Fibroblast of mammary gland (primary cell): ENCODE measurements around the gene PHF21A.
A peak's percentile ranks its signal among the peaks of the same experiment; 100 is the strongest.

ENCODE experiments used
- DNase-seq: peaks from one replicate; pipeline ENCODE4 v3.0.0-alpha.2; 2010; ENCODE audit warnings: low read depth
- H3K4me3 ChIP-seq: 2 replicates; pipeline ENCODE4 v1.5.1; 2011; ENCODE audit warnings: low read depth, mild to moderate bottlenecking, low read length, moderate library complexity; ENCODE audit not compliant: control insufficient read depth
- TF ChIP-seq, protein P1 (sequence below): conservative IDR thresholded peaks from 2 replicates; pipeline ENCODE4 v1.5.1; 2011; ENCODE audit warnings: low read depth, low read length, inconsistent platforms; ENCODE audit not compliant: control insufficient read depth, insufficient read depth

Gene PHF21A

DNA sequence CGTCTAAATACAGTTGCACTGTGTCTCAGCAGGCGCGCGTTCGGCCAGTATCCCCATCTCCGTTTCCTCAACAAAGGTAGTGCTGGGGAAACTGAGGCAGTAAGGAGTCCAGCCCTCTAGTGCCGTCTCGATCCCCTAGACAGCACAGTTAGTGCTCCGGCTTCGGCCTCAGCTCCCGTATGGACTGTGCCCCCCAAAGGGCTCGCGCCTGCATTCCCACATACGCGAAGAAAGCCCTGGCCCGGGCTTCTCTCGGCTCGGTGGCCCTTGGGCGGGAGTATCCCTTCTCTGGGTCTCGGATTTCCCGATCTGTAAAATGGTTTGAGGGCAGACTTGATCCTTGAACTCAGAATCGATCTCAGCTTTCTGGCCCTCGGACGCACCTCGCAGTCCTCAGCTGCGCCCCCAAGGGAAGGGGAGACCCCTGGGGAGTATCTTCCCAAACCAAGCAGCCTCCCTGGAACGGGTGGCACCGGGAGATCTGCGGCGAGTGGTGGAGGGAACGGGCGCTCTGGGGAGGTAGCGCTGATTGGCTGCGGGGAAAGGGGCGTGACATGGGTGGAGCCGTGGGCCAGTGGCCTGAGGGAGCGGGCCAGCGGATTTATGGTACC lies 202.8 kb downstream of the PHF21A start:
- H3K4me3 ChIP-seq = peak overlapping the region; percentile 65
- TF ChIP-seq, protein P1, sequence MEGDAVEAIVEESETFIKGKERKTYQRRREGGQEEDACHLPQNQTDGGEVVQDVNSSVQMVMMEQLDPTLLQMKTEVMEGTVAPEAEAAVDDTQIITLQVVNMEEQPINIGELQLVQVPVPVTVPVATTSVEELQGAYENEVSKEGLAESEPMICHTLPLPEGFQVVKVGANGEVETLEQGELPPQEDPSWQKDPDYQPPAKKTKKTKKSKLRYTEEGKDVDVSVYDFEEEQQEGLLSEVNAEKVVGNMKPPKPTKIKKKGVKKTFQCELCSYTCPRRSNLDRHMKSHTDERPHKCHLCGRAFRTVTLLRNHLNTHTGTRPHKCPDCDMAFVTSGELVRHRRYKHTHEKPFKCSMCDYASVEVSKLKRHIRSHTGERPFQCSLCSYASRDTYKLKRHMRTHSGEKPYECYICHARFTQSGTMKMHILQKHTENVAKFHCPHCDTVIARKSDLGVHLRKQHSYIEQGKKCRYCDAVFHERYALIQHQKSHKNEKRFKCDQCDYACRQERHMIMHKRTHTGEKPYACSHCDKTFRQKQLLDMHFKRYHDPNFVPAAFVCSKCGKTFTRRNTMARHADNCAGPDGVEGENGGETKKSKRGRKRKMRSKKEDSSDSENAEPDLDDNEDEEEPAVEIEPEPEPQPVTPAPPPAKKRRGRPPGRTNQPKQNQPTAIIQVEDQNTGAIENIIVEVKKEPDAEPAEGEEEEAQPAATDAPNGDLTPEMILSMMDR = no peak
- DNase-seq = peak; percentile 57

DNA sequence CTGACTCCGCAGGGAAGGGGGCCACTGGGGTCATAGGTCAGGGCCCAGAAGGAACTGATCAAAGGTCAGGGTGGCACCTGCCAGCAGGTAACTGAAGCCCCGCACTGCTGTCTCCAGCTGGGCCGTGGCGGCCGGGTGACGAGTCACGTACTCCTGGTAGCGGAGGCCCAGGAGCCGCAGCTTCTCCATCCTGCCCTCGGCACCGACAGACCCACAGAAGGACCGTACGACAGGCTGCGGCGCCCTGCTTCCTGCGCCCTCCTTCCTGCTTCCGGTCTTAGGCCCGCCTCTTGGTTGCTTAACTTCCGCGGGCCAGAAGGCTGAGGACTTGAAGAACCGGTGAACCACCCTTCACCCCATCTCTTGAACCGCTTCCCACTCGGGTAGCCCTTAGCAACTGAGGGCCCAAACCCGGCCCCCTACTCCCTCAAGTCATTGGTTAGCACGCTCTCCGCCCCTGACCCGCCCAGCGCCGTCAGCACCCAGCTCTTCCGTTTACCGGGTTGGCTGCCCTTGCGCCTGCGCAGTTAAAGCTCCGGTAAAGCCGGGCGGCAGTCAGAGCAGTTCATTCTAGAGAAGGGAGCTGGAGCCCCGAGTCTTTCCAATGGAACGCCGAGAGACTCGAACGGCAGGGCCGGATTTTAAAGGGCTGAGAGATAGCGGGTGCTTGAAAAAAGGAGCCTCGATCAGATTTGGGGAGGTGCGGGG lies 203.5 kb downstream of the PHF21A start, which contains the start of gene PEX16:
PEX16 (minus strand) TSS at position 255 of the 708 bp plus-strand sequence; CDS start at position 189, 66 bp downstream.
- peak within 1 kb of the TSS; percentile 65 for H3K4me3 ChIP-seq
- TF ChIP-seq, protein P1 = no peak
- peak; percentile 100 for DNase-seq

DNA sequence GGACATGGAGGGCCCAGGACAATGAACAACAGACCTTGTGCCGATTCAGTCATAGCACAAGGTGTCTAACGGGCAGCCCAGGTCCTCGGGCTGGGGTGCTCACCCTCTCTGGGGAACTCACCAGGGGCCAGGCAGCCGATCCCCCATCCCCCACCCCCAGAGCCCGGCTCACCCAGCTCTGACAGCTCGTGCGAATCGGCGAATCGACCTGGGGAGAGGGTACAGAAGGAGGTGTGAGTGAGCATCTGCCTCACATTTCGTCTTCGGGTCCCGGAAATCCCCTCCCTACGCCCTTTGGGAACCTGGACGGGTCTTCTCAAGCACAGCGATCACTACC lies 204.0 kb downstream of the PHF21A start:
- DNase-seq = no peak
- TF ChIP-seq, protein P1 = no peak
- H3K4me3 ChIP-seq = peak overlapping the region; percentile 65

DNA sequence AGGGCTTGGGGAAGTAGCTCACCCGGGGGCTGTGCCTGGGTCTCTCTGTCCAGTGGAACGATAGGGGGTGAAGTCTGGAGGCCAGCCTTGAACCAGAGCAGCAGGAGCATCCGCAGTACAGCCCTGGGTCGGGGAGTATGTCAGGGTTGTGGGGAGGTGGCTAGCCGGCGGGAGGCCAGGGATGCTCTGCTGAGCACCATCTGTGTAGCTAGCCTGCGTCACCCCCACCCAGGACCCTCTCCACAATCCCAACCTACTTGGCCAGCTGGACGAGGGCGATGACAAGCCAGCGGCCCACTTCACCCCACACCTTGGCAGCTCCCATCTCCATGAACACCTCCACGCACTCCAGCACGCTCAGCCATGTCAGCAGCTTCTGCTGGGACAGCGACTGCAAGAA lies 205.8 kb downstream of the PHF21A start:
- DNase-seq = no peak
- TF ChIP-seq, protein P1 = no peak
- no peak overlapping the region for H3K4me3 ChIP-seq

DNA sequence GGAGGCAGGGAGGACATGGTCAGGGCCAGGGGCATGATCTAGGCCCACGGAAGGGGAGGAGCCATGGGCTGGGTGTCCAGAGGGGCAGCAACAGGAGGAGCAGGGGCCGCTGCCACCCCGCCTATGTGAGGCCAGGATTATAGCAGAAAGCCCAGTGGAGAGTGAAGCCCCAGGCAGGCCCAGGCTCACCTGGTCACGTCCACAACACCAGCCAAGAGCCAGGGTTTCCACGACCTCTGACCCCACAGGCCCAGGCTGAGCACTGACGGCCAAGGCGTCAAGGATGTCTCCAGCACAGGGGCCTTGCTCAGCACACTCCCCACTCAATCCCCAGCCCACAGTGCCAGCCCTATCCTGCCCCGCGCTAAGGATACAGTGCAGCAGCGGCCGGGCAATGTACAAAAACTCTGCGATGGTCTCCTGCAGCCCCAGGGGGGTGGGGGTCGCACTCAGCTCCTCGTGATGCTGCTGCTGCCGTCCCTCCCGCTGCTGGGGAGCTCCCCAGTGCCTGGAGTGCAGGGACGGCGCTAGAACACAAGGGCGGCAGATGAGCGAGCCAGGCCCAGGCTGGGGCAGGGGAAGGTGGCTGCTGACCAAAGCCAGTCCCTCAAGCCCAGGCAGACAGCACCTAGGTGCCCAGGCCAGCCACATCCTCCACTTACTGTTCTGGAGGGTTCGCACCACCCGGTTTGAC lies 207.2 kb downstream of the PHF21A start:
- DNase-seq = no peak
- TF ChIP-seq, protein P1 = no peak
- H3K4me3 ChIP-seq = no peak overlapping the region

DNA sequence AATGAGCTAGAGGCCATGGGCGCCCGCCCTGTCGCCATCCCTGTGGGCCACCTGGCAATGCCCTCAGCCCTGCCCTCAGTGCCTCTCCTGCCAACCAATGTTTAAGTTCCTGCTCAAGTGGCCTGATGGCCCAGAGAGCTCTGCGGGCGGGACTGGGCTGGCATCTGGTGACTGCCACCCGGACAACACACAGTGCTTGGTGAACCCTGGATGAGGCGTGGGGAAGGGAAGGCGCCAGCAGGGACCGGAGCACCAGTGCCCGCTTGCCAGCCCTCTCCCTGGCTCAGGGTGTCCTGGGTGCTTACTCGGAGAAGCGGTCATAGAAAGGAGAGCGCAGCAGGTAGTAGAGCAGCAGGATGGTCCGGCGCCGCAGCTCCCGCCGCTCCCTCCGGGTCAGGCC lies 207.7 kb downstream of the PHF21A start:
- DNase-seq = no peak
- TF ChIP-seq, protein P1 = no peak

More for the DNA sequence above, 207.7 kb downstream of the PHF21A start:
- no peak overlapping the region for H3K4me3 ChIP-seq
